Stomach (tissue), 9 donors: ENCODE data around the gene ABCB9. TPM values are rescaled to one million over a fixed set of nuclear protein-coding genes. Genes with fewer than 3 reads are reported as not detected.

Experiments
- DNase-seq, 2 donors: peaks; one replicate each; pipeline versions ENCODE4 v3.0.0 to v3.0.0-alpha.2; 2013 to 2019
- H3K27ac ChIP-seq, 5 donors: fragments of 200-600 bp in 4 of 5; sonication (generic) in 4 of 5; one replicate each; pipeline ENCODE4 v1.5.1; 2013 to 2019; ENCODE audit warnings: mild to moderate bottlenecking in 1 of 5, moderate library complexity in 1 of 5
- H3K27me3 ChIP-seq, 3 donors: fragments of 200-600 bp; sonication (generic); one replicate each; pipeline ENCODE4 v1.5.1; 2017 to 2019; ENCODE audit warnings: mixed run types in 1 of 3
- H3K36me3 ChIP-seq, 4 donors: fragments of 200-600 bp; sonication (generic); 1 replicate in 3 of 4; 2 replicates in 1 of 4; pipeline ENCODE4 v1.5.1; 2016 to 2019
- H3K4me1 ChIP-seq, 4 donors: fragments of 200-600 bp; sonication (generic); one replicate each; pipeline ENCODE4 v1.5.1; 2016 to 2019
- H3K4me3 ChIP-seq, 4 donors: fragments of 200-600 bp; sonication (generic) in 3 of 4; one replicate each; pipeline ENCODE4 v1.5.1; 2016 to 2019; ENCODE audit warnings: mild to moderate bottlenecking in 1 of 4
- H3K9me3 ChIP-seq, 4 donors: fragments of 200-600 bp; sonication (generic); one replicate each; pipeline ENCODE4 v1.5.1; 2016 to 2019
- EP300 ChIP-seq: sonication (generic); formaldehyde crosslinking; IDR thresholded peaks from one replicate; pipeline ENCODE4 v1.6.1; 2017; ENCODE audit warnings: antibody characterized with exemption
- POLR2A ChIP-seq, 4 donors: fragments of 450-650 bp; IDR thresholded peaks; one replicate each; pipeline ENCODE4 v1.6.1; 2016; ENCODE audit warnings: antibody characterized with exemption in 4 of 4, control low read depth in 2 of 4, mild to moderate bottlenecking in 1 of 4, moderate library complexity in 1 of 4
- POLR2AphosphoS5 ChIP-seq, 3 donors: sonication (generic); formaldehyde crosslinking; IDR thresholded peaks; one replicate each; pipeline ENCODE4 v1.6.1; 2016; ENCODE audit warnings: antibody characterized with exemption in 3 of 3
- WGBS, 5 donors: extraction: QIAGEN DNeasy Blood & Tissue Kit in 3 of 5; methylation state at CpG; one replicate each; pipeline versions ENCODE4 v1.1.5 to v1.1.7; 2013 to 2018; 5-methylcytosine and 5-hydroxymethylcytosine counted together
- intact Hi-C: fragments of 100-400 bp; cut with DNase I; formaldehyde crosslinking; loops from one replicate; pipeline ENCODE4 v1.15.1; 2023; ENCODE audit warnings: low total_unique reads
- polyA plus RNA-seq, 3 donors: library from polyadenylated mRNA; stranded (reverse); fragments of 200-250 nt; gene quantifications; one replicate each; pipeline ENCODE4 v1.2.3, GENCODE V29; 2013
- total RNA-seq, 5 donors: library from RNA; depleted of rRNA; stranded (reverse); fragments of >200 nt; gene quantifications; one replicate each; pipeline versions ENCODE4 v1.1.0 to v1.2.3, GENCODE V29; 2014 to 2016
- TF ChIP-seq, protein P1 (sequence below), 7 experiments: fragments of 450-650 bp in 4 of 7; fragments of 200-600 bp in 3 of 7; sonication (generic) in 3 of 7; IDR thresholded peaks; one replicate each; pipeline ENCODE4 v1.5.1; 2016 to 2019; ENCODE audit warnings: antibody characterized with exemption in 7 of 7, control low read depth in 2 of 7, mild to moderate bottlenecking in 1 of 7
- donor health status: healthy with polysubstance abuse.
- donor health status: Bipolar disorder and iron deficiency.
- donor health status: healthy.

ABCB9 gene
- total and polyA plus RNA-seq, 8 donors = 1.2 to 29.5 (median 2.2) TPM; not detected in 1

DNA sequence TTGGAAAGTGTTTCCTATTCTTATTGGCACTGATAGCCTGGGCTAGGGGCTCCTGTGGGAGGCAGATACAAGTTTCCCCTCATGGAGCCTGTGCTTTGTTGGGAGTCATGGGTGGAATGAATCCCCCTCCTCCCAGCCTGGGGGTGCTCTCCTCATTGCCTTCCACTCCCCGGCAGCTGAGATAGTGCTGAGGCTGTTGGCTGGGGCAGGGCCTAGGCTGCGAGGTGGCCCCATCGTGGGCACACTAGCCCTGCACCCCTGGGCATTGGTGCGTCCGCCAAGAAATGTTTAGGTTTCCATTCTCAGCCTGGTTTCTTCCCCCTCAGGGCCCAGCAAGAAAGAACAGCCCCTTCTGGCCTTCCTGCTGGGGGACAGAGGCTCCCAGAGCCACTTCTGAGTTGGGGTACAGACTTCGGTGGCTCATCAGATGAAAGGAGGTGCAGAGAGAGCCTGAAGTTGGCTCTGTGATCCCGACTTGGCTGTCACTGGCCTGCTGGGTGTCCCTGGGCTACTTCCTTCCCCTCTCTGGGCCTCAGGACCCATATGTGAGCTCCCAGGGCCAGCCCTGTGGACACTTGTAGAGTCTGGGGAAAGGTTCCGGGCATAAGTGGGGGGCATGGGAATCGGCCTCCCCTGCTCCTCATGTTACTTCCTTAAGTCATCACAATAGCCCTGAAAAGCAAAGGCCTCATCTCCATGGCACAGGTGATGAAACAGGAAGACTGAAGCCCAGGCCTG, 11.6 kb upstream of the ABCB9 start:
- H3K4me1 ChIP-seq = peaks cover 52 to 78% (median 74%) of the 10 kb centered on the region in 4 donors
- no peak for DNase-seq
- H3K27me3 ChIP-seq = no peaks in the 10 kb centered on the region
- H3K27ac ChIP-seq = no peak overlapping the region
- intact Hi-C loops = loop anchor here (10.0 kb wide), 1 partner anchor 177 kb away; the partner anchor contains the start of gene PITPNM2
- WGBS, 5 donors = 77 to 87% (median 83%) methylated on average over 9 of the region's 9 CpGs
- peaks cover 5 to 36% (median 27%) of the 10 kb centered on the region in 4 donors for H3K36me3 ChIP-seq
- no peak for TF ChIP-seq POLR2A (IDR thresholded peaks at IDR 0.05)
- no peak for TF ChIP-seq EP300
- TF ChIP-seq, protein P1, sequence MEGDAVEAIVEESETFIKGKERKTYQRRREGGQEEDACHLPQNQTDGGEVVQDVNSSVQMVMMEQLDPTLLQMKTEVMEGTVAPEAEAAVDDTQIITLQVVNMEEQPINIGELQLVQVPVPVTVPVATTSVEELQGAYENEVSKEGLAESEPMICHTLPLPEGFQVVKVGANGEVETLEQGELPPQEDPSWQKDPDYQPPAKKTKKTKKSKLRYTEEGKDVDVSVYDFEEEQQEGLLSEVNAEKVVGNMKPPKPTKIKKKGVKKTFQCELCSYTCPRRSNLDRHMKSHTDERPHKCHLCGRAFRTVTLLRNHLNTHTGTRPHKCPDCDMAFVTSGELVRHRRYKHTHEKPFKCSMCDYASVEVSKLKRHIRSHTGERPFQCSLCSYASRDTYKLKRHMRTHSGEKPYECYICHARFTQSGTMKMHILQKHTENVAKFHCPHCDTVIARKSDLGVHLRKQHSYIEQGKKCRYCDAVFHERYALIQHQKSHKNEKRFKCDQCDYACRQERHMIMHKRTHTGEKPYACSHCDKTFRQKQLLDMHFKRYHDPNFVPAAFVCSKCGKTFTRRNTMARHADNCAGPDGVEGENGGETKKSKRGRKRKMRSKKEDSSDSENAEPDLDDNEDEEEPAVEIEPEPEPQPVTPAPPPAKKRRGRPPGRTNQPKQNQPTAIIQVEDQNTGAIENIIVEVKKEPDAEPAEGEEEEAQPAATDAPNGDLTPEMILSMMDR (IDR thresholded peaks at IDR 0.05) = no peak
- TF ChIP-seq POLR2AphosphoS5 (IDR thresholded peaks at IDR 0.05) = no peak
- no peaks in the 10 kb centered on the region for H3K9me3 ChIP-seq
- no peak overlapping the region for H3K4me3 ChIP-seq

DNA sequence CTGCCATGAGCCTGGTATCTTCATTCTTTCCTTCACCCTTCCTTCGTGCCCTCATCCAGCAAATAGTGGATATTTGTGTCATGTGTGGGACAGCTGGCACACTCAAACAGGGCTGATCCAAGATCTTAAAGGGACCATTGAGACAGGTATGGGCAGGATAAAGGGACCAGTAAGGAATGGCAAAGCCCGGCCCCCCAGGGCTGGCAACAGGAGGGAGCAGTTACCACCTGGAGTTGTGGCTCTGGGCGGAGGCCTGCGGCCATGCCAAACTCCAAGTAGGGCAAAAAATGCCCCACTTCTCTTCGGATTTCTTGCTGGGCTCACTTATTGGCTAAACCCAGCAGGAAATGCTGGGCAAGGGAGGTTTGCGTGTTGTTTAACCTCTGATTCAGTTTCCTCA, 10.9 kb upstream of the ABCB9 start:
- H3K27me3 ChIP-seq = no peaks in the 10 kb centered on the region
- peaks cover 46 to 71% (median 67%) of the 10 kb centered on the region in 4 donors for H3K4me1 ChIP-seq
- 76 to 87% (median 84%) methylated on average over 6 of the region's 6 CpGs for WGBS, 5 donors
- TF ChIP-seq POLR2AphosphoS5 (IDR thresholded peaks at IDR 0.05) = no peak
- TF ChIP-seq, protein P1 (IDR thresholded peaks at IDR 0.05) = no peak
- TF ChIP-seq POLR2A (IDR thresholded peaks at IDR 0.05) = no peak
- TF ChIP-seq EP300 = no peak
- no peak overlapping the region for H3K4me3 ChIP-seq
- no peak overlapping the region for H3K27ac ChIP-seq
- H3K36me3 ChIP-seq = peaks cover 0 to 30% (median 21%) of the 10 kb centered on the region in 4 donors
- H3K9me3 ChIP-seq = no peaks in the 10 kb centered on the region
- intact Hi-C loops = loop anchor here (10.0 kb wide), 1 partner anchor 178 kb away; the partner anchor contains the start of gene PITPNM2
- DNase-seq = no peak

DNA sequence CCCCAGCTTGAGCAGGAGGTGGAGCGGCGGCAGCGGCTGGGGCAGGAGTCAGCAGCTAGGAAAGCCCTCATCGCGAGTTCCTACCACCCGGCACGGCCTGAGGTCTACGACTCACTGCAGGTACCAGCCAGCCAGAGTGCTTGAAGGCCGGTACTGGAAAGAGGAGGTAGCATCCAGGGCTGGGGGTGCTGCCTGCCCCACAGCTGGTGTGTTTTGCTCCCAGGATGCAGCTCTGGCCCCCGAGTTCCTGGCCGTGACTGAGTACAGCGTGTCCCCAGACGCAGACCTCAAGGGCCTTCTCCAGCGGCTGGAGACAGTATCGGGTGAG, 10.3 kb upstream of the ABCB9 start:
- Histone ChIP-seq H3K27ac (peak overlapping the region in 2 of 5 donors; percentile 96 to 99), H3K4me3 (peak overlapping the region in 2 of 4 donors; percentile 75 to 99), H3K36me3 (peaks cover 0 to 26% (median 19%) of the 10 kb centered on the region in 4 donors), H3K9me3 (no peaks in the 10 kb centered on the region), H3K4me1 (peaks cover 40 to 66% (median 62%) of the 10 kb centered on the region in 4 donors), H3K27me3 (no peaks in the 10 kb centered on the region)
- intact Hi-C loops = loop anchor here (10.0 kb wide), 1 partner anchor 178 kb away; the partner anchor contains the start of gene PITPNM2
- WGBS, 5 donors = 70 to 83% (median 74%) methylated on average over 9 to 15 of the region's 15 CpGs
- TF ChIP-seq POLR2A (IDR thresholded peaks at IDR 0.05) = no peak
- TF ChIP-seq EP300 = no peak
- TF ChIP-seq POLR2AphosphoS5 (IDR thresholded peaks at IDR 0.05) = no peak
- TF ChIP-seq, protein P1 (IDR thresholded peaks at IDR 0.05) = no peak
- DNase-seq = no peak

DNA sequence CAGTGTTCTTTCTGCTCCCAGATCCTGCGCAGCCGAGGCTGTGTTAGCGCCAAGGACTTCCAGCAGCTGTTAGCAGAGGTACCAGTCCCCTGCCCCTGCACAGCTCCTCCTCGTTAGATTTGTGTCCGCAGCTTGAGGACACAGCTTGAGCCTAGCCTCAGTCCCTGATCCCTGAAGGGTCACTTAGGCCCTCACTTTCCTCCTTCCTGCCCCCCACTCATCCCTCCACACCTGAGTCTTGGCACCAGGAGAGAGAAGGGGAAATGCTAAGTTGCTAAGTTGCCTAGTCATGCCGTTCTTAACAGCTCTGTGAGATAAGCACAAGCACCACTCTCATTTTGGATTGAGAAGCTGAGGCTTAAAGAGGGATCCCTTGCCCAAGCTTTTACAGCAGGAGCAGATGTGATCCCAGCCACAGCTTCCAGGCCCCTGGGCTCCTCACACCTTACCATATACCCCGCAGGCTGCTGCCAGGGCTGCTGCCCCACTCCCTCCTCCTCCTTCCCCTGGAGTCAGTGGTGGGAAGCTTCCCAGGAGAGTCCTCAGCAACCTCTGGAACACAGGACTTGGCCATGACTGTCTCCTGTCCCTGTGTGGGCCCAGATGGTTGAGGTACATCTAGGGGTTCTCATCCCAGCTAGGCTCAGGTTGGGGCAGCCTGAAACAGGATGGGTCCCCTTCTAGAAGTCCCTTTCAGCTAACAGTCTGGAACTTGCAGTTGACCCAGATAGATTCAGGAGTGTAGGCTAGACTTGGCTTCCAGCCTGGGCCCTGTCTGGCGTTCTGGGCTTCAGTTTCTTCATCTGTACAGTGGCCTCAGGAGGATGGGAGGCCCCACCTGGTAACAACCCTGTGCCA, 9.8 kb upstream of the ABCB9 start:
- Histone ChIP-seq H3K9me3 (no peaks in the 10 kb centered on the region), H3K4me1 (peaks cover 37 to 60% (median 56%) of the 10 kb centered on the region in 4 donors), H3K4me3 (peak overlapping the region; percentile 75 to 99 (median 86)), H3K36me3 (peaks cover 0 to 25% (median 19%) of the 10 kb centered on the region in 4 donors), H3K27ac (peak overlapping the region; percentile 3 to 99 (median 98)), H3K27me3 (no peaks in the 10 kb centered on the region)
- TF ChIP-seq, protein P1 (IDR thresholded peaks at IDR 0.05) = no peak
- TF ChIP-seq POLR2A (IDR thresholded peaks at IDR 0.05) (no peak), POLR2AphosphoS5 (IDR thresholded peaks at IDR 0.05) (no peak), EP300 (no peak)
- DNase-seq = no peak
- 2 to 12% (median 7%) methylated on average over 7 to 8 of the region's 8 CpGs for WGBS, 5 donors
- intact Hi-C loops = loop anchor here (10.0 kb wide), 1 partner anchor 179 kb away; the partner anchor contains the start of gene PITPNM2
